Measurements from ENCODE around the gene WLS.

DNA sequence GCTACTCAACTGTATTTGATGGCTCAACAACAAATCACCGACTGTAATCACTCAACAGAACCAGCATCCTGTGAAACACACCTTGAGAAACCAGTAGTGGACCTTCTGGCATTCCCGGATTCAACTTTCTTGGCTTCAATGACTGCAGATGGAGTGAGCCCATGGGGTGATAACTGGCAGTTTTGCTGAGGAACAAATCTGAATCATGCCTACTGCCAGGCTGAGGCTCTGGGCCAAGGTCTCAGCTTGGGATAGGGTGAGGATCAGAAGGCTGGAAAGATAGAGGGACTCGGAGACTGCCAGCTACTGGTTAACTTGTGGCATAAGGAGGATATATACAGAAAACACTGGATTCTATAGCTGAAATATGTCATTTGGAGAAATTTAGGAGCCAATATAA lies 118.4 kb downstream of the WLS start:
- TF ChIP-seq POLR2A (IDR thresholded peaks at IDR 0.05; ENCODE audit: low read length) (no peak), GATA1 (IDR thresholded peaks at IDR 0.05; ENCODE audit: low read depth, low read length) (no peak)
